RKO (cell line): ENCODE data around the gene C1orf21.

Source experiments
- DNase-seq: peaks from one replicate; pipeline ENCODE4 v3.0.0-alpha.2; 2016; ENCODE audit warnings: low spot score

Gene C1orf21

DNA sequence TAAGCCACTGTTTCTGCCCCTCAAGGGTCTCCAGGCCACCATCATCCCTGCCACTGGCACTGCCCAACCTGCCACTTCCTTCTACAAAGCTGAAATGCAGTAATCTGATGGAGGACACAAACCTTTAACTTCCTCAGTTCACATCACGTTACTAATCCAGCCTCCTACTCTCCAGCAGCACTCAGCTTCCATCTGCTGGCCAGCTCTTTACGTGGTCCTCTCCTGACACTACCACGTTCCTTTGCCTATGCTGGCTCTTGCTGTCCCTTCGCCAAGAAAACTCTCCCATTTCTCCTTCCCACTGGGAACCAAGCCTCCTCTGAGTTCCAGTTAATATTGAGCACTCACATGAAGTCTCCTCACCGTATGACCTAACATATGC is 243.8 kb downstream of the C1orf21 start:
- DNase-seq: no peak

- DNase-seq: no peak
Measured at GRCh38 chr1:184632415-184633175, 245.8 kb downstream of the C1orf21 start.

DNA sequence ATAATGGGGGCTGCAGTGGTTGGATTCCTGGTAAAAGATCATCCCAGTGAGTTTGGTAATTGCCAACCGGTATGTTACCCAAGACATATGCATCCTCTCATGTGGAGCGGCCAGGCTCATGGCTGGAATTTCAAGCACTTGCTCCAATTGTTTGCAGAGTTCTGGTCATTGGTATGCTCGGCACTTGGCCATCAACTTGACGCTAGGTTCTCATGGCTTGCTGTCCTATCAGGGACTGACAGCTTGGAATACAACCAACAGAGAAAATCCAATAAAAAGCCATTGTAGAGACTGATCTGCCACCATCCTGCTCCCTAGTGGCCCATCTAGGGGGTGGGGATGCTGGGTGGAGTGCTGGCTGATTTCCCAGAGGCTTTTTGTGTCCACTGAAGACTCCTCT is 247.0 kb downstream of the C1orf21 start:
- DNase-seq: no peak

DNA sequence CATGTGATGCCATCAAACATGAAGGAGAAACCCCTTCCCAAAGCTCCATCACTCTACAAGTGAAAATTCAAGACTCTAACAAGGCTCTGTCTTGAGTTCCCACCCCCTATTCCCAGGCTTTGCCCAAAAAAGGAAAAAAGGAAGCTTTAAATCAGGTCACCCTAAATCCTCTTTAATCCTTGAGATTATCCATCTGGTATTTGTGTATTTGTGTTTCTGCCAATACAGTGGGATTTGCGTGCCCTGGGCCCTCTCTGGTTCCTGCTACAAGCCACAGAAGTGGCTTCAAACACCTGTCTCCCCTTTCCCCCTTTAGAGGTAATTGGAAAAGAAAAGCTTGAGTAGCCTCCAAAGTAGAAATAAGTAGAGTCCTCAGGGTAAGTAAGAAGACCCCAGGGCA is 247.5 kb downstream of the C1orf21 start:
- DNase-seq: no peak

DNA sequence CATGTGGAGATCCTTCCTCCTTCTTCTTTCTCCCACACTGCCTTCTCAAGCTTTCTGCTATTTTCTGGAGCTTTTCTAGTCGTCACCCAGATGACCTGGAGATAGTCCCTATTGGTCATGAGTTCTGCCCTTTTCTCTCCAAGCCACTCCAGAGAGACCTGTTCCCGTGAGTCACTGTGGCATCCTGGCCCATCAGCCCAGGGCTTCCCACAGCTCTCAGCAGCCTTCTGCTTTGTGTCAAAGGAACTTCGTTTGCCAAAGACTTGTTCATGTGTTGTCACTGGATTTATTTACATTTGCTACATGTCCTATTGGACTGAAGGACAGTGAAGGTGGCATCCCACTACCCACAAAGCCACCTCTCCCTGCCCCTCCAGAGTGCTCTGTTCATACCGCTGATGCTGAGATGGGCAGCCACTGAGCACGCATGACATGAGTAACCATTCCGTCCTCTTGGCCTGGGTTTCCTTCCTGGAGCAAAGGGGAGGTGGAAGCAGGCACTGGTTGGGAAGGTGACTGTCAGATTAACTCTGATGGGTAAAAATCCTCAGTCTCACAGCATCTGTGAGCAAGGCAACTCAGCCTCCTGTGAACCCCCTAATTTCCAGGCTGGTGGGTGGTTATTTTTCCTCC is 248.6 kb downstream of the C1orf21 start:
- no peak for DNase-seq

- DNase-seq: no peak
Measured at GRCh38 chr1:184635980-184636431, 249.2 kb downstream of the C1orf21 start.

DNA sequence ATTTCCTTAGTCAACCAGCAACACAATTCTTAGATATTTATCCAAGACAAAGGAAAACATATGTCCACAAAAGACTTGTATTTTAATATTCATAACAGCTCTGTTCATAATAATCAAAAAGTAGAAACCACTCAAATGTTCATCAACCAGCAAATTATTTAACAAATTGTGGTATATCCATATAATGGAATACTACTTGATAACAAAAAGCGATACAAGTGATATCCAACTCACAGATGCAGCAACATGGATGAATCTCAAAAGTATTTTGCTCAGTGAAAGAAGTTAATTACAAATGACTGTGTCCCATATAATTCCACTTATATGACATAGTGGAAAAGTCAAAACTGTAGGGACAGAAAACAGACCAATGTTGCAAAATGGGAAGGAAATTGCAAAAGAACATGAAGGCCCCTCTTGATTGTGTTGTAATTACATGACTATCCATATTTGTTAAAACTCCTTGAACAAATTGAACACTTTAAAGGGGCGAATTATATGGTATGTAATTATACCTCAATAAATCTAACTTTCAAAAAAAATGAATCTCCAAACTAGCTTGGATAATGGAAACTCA is 250.9 kb downstream of the C1orf21 start:
- DNase-seq: no peak

GRCh38 chr1:184639205-184639604 is 252.4 kb downstream of the C1orf21 start:
- no peak for DNase-seq

DNA sequence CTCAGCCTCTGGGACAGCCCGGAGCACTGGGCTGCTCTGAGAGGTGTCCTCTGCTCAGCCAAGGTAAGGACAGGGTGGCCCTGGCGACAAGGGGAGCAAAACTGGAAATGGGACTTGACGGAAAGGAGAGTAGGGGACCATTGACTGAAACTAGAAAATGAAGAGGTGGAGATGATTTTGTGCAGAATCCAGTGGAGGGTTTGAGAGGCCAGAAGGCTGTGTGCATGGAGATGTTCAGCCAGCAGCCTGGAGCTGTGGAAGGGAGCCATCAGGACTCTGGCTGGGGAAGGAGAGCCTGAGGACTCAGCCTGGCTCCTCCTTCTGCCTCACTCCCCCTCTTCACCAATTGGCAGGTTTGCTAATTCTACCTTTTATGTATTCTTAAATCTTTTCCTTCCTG is 253.7 kb downstream of the C1orf21 start:
- no peak for DNase-seq

DNA sequence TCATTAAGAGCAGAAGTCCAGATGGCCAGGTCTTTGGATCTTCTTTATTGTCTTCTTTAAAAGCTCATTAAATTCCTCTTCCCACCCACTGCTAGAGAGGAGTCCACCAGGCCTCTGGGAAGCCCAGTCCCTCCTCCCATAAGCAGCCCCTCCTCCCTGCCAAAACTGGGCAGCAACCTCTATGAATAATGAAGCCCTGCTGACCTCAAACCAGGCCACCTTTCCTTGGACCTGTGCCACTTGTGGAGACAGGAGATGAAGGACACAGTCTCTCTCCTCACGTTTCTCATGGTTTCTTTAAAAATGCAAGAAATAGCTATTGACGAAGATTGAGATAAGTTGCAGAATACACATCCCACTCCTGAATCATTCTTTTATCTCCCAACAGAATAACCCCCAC is 255.1 kb downstream of the C1orf21 start:
- DNase-seq: no peak

- no peak for DNase-seq
Measured at GRCh38 chr1:184643661-184644060, 256.8 kb downstream of the C1orf21 start.

- DNase-seq: no peak
Measured at GRCh38 chr1:184644771-184645170, 257.9 kb downstream of the C1orf21 start.

DNA sequence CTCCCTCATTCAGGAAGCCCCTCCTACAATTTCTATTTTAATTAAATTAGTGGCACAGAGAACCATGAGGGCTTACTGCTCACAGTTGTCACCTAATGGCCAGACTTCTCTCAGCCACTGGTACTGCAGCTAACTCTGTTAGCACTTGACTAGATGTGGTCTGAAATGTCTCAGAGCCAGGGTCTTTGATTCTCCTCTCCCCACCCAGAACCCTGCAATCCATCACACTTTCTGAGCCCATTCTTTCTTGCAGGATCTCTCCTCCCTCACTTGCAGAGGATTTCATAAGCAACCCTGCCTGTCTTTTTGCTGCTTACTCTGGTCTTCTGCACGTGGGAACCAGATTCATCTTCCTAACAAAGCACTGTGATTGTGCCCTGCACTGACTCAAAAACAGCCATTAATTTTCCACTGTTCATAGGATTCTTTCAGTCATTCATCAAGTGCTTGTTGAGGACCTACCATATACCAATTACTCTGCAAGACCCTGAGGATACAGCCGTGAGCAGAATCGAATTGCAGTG is 259.4 kb downstream of the C1orf21 start:
- no peak for DNase-seq

GRCh38 chr1:184646824-184647223 is 260.0 kb downstream of the C1orf21 start:
- no peak for DNase-seq

- DNase-seq: no peak
Measured at GRCh38 chr1:184647471-184647870, 260.6 kb downstream of the C1orf21 start.

GRCh38 chr1:184648160-184648855 is 261.5 kb downstream of the C1orf21 start:
- DNase-seq: no peak

GRCh38 chr1:184648856-184649201 is 262.0 kb downstream of the C1orf21 start:
- DNase-seq: no peak

DNA sequence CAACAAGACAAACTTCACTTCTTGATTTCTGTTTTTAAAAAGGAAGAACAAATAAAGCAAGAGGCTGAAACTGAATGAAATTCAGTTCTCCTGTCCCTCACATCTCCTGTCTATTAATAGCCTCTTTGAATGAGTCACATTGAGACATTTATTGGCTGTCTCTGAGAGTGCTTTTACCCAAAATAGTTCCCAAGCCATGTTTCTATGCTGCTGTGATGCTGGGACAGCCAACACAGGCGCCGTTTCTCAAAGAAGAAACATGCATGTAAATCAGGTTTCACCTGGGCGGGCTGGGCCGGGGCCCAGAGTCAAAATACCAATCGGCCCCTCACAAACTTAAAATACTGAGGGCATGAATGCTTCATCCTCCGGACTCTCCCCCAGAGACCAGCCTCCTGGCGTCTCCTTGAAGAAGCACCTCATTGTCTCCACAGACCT is 262.6 kb downstream of the C1orf21 start:
- no peak for DNase-seq

GRCh38 chr1:184650177-184650866 is 263.5 kb downstream of the C1orf21 start:
- no peak for DNase-seq

DNA sequence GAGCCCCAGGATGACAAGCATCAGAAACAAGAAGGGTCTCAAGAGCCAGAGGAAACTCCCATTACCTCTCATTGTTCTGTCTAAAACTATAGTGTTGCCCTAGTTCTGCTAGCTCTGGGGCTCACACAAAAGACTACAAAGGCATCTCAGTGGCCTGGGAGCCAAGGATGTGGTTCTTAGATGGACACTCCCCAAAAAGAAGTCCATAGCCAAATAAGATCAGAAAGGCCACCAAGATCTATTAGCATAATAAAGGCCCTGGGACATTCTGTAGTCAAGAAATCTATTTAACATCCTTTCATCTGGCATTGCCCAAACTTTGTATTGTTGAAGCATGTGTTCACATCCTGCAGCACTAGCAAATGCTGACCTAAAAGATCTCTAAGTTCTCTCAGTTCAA is 268.4 kb downstream of the C1orf21 start:
- DNase-seq: no peak

DNA sequence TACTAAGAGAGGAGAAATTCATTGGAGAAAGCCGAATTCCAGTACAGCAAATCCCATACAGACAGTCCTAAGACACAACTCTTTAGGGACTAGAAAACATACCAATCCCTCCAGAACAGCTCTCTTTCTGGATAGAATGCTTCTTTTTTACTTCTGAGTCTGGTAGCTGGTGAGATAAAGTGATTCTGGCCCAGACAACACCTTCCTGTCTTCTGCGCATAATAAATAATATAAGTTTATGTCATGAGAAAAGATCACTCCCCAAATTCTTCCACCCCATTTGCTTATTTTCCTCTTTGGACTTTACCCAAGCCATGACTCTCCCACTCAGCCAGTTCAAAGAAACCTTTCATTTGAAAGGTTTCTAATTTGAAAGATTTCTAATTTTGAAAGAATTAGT is 269.4 kb downstream of the C1orf21 start:
- no peak for DNase-seq

DNA sequence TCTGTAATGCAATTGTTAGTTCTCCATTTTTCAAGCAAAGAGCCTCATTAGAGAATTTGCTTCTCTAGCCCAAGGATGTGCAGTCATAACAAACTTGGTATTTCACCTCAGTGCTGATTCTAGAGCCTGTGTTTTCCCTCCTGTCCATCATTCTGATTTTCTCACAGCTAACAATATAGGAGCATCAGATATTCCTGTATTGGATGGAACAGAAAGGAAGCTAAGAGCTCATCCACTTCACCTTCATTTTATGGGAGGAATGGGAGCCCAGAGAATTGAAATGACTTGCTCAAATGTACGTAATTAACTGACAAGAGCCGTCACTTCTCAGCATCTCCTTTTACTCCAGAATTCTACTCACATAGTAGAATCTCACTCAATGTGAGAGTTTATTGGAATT is 271.2 kb downstream of the C1orf21 start:
- DNase-seq: no peak
